ENCODE results near the gene KEAP1.

The KEAP1 gene

GRCh38 chr19:10449037-10449436 lies 54.1 kb downstream of the KEAP1 start:
- no peak for DNase-seq (ENCODE audit: low read depth)

- no peak for DNase-seq (ENCODE audit: low read depth)
Measured at GRCh38 chr19:10442698-10443097, 60.5 kb downstream of the KEAP1 start.

GRCh38 chr19:10439588-10439987 lies 63.6 kb downstream of the KEAP1 start:
- no peak for DNase-seq (ENCODE audit: low read depth)
